ENCODE measurements around the gene SMYD3. TPM values are rescaled to one million over a fixed set of nuclear protein-coding genes. Genes with fewer than 3 reads are reported as not detected.

SMYD3 gene
- total and polyA plus RNA-seq, 2 donors (not counting 3 experiments of a cell fraction or from before 2014, with no cell fraction given), result 16.0 to 32.1 TPM

DNA sequence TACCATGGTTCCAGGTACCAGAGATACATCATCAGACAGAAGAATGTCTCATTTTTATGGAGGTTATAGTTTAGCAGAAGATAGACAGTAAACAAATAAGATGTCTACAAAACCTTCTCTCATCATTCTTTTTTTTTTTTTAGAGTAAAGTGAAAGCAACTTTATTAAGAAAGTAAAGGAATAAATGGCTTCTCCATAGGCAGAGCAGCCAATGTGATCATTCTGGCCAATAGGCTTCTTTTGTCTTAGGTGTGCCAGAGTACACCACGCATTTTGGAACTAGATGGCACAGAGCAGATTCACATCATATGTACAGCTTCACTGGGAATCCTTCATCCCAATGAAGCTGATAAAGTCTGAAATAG, 428.2 kb downstream of the SMYD3 start:
- Histone ChIP-seq H3K9ac (replicated peaks; ENCODE audit: extremely low read depth, insufficient read depth, low read length) (no peak overlapping the region), H4K20me1 (replicated peaks; ENCODE audit: control insufficient read depth, extremely low read depth, insufficient read depth, low read length) (no peaks in the 10 kb centered on the region), H3K9me1 (replicated peaks; ENCODE audit: control insufficient read depth, extremely low read depth, insufficient read depth, low read length) (no peaks in the 10 kb centered on the region), H3K4me2 (ENCODE audit: insufficient read depth, low read length) (no peak overlapping the region), H3K79me2 (ENCODE audit: control insufficient read depth, insufficient read depth, low read length) (no peaks in the 10 kb centered on the region), H3K4me3 (replicated peaks in 1 of 3; ENCODE audit: insufficient read depth in 1 of 3, low read depth in 1 of 3, low read length in 3 of 3) (no peak overlapping the region), H3K9me3 (replicated peaks; ENCODE audit: control insufficient read depth, insufficient read depth, low read length) (no peaks in the 10 kb centered on the region), H2AFZ (ENCODE audit: low read depth, low read length) (no peak overlapping the region), H3K27ac (ENCODE audit: insufficient read depth, low read depth, low read length) (no peak overlapping the region), H3K4me1 (ENCODE audit: control insufficient read depth, extremely low read depth, insufficient read depth, low read length) (no peaks in the 10 kb centered on the region), H3K27me3 (ENCODE audit: control insufficient read depth in 2 of 2, insufficient read depth in 2 of 2, low read length in 2 of 2) (no peaks in the 10 kb centered on the region), H3K36me3 (ENCODE audit: control insufficient read depth in 2 of 2, extremely low read depth in 1 of 2, insufficient read depth in 2 of 2, low read length in 2 of 2) (no peaks in the 10 kb centered on the region)
- DNase-seq (ENCODE audit: low read depth, low spot score), result no peak
- TF ChIP-seq, protein P1, sequence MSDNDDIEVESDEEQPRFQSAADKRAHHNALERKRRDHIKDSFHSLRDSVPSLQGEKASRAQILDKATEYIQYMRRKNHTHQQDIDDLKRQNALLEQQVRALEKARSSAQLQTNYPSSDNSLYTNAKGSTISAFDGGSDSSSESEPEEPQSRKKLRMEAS (IDR thresholded peaks at IDR 0.05; ENCODE audit: insufficient read depth, insufficient read length), result no peak
- TF ChIP-seq GATA2 (IDR thresholded peaks at IDR 0.05; ENCODE audit: insufficient read depth, insufficient read length, low read depth, low read length) (no peak), CTCF (IDR thresholded peaks at IDR 0.05; ENCODE audit: extremely low read depth in 1 of 2, insufficient read depth in 1 of 2, low read depth in 1 of 2, low read length in 2 of 2) (no peak), JUN (IDR thresholded peaks at IDR 0.05; ENCODE audit: borderline replicate concordance, insufficient read depth, insufficient read length, low read depth) (no peak), POLR2AphosphoS5 (IDR thresholded peaks at IDR 0.05; ENCODE audit: insufficient read depth, low read depth, low read length) (no peak), EZH2 (IDR thresholded peaks at IDR 0.05; ENCODE audit: borderline replicate concordance, low read depth, low read length, severe bottlenecking) (no peak), POLR2A (IDR thresholded peaks at IDR 0.05; ENCODE audit: low read depth, low read length) (no peak), FOS (IDR thresholded peaks at IDR 0.05; ENCODE audit: borderline replicate concordance, insufficient read depth, low read length) (no peak), MYC (IDR thresholded peaks at IDR 0.05; ENCODE audit: low read depth, low read length) (no peak)
- no TSS peak for BruUV-seq (replicated peaks)
- dilution Hi-C loops (cut with MboI; ENCODE audit: extremely low pct_ligation_motif_present, low sequenced_read_pairs), result no loop called here
- ChIA-PET CTCF (no interaction called here), POLR2A (no interaction called here)
- FAIRE-seq, result no peak
- intact Hi-C loops (cut with micrococcal nuclease), result no loop called here
